Measurements from ENCODE around the gene S1PR1. TPM values are rescaled to one million over a fixed set of nuclear protein-coding genes. Genes with fewer than 3 reads are reported as not detected.
A peak's percentile ranks its signal among the peaks of the same experiment; 100 is the strongest.

Gene S1PR1
- total and polyA plus RNA-seq, 2 donors (not counting 3 experiments of a cell fraction or from before 2014, with no cell fraction given) = 137 to 387 TPM

- TF ChIP-seq MYC (IDR thresholded peaks at IDR 0.05; ENCODE audit: low read depth, low read length) (no peak), EZH2 (IDR thresholded peaks at IDR 0.05; ENCODE audit: borderline replicate concordance, low read depth, low read length, severe bottlenecking) (no peak), GATA2 (IDR thresholded peaks at IDR 0.05; ENCODE audit: insufficient read depth, insufficient read length, low read depth, low read length) (no peak), POLR2AphosphoS5 (IDR thresholded peaks at IDR 0.05; ENCODE audit: insufficient read depth, low read depth, low read length) (no peak), JUN (IDR thresholded peaks at IDR 0.05; ENCODE audit: borderline replicate concordance, insufficient read depth, insufficient read length, low read depth) (peak; percentile 68), FOS (IDR thresholded peaks at IDR 0.05; ENCODE audit: borderline replicate concordance, insufficient read depth, low read length) (peak; percentile 80), CTCF (IDR thresholded peaks at IDR 0.05; ENCODE audit: extremely low read depth in 1 of 2, insufficient read depth in 1 of 2, low read depth in 1 of 2, low read length in 2 of 2) (no peak)
- Histone ChIP-seq H3K79me2 (ENCODE audit: control insufficient read depth, insufficient read depth, low read length) (no peaks in the 10 kb centered on the region), H3K27me3 (ENCODE audit: control insufficient read depth in 2 of 2, insufficient read depth in 2 of 2, low read length in 2 of 2) (no peaks in the 10 kb centered on the region), H3K27ac (ENCODE audit: insufficient read depth, low read depth, low read length) (peak overlapping the region; percentile 85), H3K36me3 (ENCODE audit: control insufficient read depth in 2 of 2, extremely low read depth in 1 of 2, insufficient read depth in 2 of 2, low read length in 2 of 2) (no peaks in the 10 kb centered on the region), H3K9ac (replicated peaks; ENCODE audit: extremely low read depth, insufficient read depth, low read length) (peak overlapping the region; percentile 41), H4K20me1 (replicated peaks; ENCODE audit: control insufficient read depth, extremely low read depth, insufficient read depth, low read length) (no peaks in the 10 kb centered on the region), H3K9me1 (replicated peaks; ENCODE audit: control insufficient read depth, extremely low read depth, insufficient read depth, low read length) (no peaks in the 10 kb centered on the region), H3K9me3 (replicated peaks; ENCODE audit: control insufficient read depth, insufficient read depth, low read length) (no peaks in the 10 kb centered on the region), H2AFZ (ENCODE audit: low read depth, low read length) (no peak overlapping the region), H3K4me1 (ENCODE audit: control insufficient read depth, extremely low read depth, insufficient read depth, low read length) (peaks cover 53% of the 10 kb centered on the region), H3K4me3 (replicated peaks in 1 of 3; ENCODE audit: insufficient read depth in 1 of 3, low read depth in 1 of 3, low read length in 3 of 3) (no peak overlapping the region), H3K4me2 (ENCODE audit: insufficient read depth, low read length) (peak overlapping the region; percentile 43)
- intact Hi-C loops (cut with micrococcal nuclease) (loop anchor here (1.0 kb wide), 1 partner anchor 8 kb away; no protein-coding TSS in a partner anchor), dilution Hi-C loops (cut with MboI; ENCODE audit: extremely low pct_ligation_motif_present, low sequenced_read_pairs) (no loop called here)
- no TSS peak for BruUV-seq (replicated peaks)
- FAIRE-seq (no peak), DNase-seq (ENCODE audit: low read depth, low spot score) (peak; percentile 83)
- ChIA-PET CTCF (interaction anchor here (1.1 to 3.4 kb wide), 6 partner anchors 8 to 123 kb away, joined by 3 to 16 read pairs (median 4); no protein-coding TSS in a partner anchor), POLR2A (interaction anchor here (0.6 to 0.9 kb wide), 2 partner anchors 9 to 15 kb away, joined by 3 to 11 read pairs; no protein-coding TSS in a partner anchor)
These were observed 22.9 kb downstream of the S1PR1 start for GRCh38 chr1:101259744-101260148.

All from endothelial cell of umbilical vein (primary cell).